ENCODE measurements around the gene DISC1. TPM values are rescaled to one million over a fixed set of nuclear protein-coding genes. Genes with fewer than 3 reads are reported as not detected.

Gene DISC1
- total and polyA plus RNA-seq, 2 experiments from 2014 or later, result 2.1 to 6.5 TPM

DNA sequence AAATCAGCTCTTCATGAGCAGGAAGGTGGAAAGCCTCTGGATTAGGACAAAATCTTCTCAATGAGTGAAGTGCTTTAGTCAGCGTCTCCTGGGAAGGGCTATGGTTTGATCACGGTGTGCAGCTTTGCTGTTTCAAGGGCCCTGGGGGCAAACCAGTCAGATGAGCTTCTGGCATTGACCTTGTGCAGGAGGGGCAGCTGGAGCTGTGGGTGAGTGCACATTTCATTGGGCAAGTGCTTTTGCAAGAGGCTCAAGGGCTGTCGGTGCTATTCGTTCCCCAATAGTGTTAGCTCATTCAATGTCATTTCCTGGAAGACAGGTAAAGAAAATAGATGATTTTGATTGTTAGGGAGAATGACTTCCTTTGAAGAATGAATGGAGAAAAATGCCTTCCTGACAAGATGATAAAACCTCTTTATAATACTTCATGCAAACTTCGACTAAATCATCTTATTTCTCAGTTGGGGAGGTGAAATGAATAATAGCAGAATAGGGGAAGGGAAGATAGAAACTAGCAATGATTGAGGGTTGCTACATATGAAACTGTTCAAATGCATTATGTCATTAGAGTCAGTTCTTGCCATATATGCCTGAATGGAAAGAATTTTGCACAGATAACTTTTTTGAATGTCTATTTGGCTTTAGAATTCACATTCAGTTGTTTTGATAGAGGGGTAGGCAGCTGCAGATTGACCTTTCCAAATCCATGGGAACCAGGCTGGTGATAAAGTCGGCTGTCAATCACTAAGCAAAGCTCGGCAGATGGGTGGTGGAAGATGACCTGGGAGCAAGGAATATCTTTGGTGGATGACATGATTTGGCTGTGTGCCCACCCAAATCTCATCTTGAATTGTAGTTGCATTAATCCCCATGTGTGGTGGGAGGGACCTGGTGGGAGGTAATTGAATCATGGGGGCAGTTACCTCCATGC is 12.9 kb upstream of the DISC1 start:
- H3K79me2 ChIP-seq (replicated peaks; ENCODE audit: insufficient read depth), result no peaks in the 10 kb centered on the region

DNA sequence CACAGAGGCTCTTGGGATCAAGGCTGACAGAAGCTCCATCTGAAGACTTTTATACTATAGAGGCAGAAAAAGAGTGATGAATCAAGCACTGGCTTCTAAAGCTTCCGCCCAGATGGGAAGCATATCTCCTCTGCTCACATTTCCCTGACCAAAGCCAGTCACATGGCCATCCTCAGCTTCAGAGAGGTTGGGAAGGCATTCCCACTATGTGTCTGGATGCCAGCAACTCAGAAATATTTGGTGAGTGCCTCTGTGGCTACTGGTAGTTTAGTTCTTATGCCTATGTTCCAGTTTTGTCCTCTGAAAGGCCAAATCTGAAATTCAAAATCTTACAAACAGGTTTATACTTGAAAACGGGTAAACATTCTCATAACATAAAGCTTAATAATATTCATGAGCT is 9.9 kb upstream of the DISC1 start:
- no peaks in the 10 kb centered on the region for H3K4me1 ChIP-seq (ENCODE audit: insufficient read depth)
- no peak for ATAC-seq
- H4K20me1 ChIP-seq (replicated peaks; ENCODE audit: insufficient read depth), result no peaks in the 10 kb centered on the region
- Mint-ChIP-seq H3K9me3 (no peaks in the 10 kb centered on the region), H3K36me3 (ENCODE audit: low read depth) (no peaks in the 10 kb centered on the region), H3K4me3 (no peak overlapping the region), H3K4me1 (no peaks in the 10 kb centered on the region; the same call in 2 of the 3 replicates), H3K27ac (no peak overlapping the region), H3K27me3 (ENCODE audit: insufficient read depth, low read depth, poor library complexity) (no peaks in the 10 kb centered on the region)
- no peaks in the 10 kb centered on the region for H3K36me3 ChIP-seq (ENCODE audit: insufficient read depth)
- no peak overlapping the region for H2AFZ ChIP-seq
- H3K4me2 ChIP-seq, result no peak overlapping the region
- H3K4me3 ChIP-seq, result no peak overlapping the region
- 0 out of 2 replicates have a peak, but pooled peaks cover 7% of the 10 kb centered on the region for H3K9me2 ChIP-seq (ENCODE audit: insufficient read depth)
- H3F3A ChIP-seq (replicated peaks; ENCODE audit: low read depth), result no peaks in the 10 kb centered on the region
- no peak for DNase-seq (ENCODE audit: low spot score)
- H3K27ac ChIP-seq (ENCODE audit: low read depth), result no peak overlapping the region
- H3K79me2 ChIP-seq (replicated peaks; ENCODE audit: insufficient read depth), result no peaks in the 10 kb centered on the region
- H3K27me3 ChIP-seq (ENCODE audit: insufficient read depth), result 0 out of 2 replicates have a peak, but pooled peaks cover 3% of the 10 kb centered on the region
- TF ChIP-seq, protein P1, sequence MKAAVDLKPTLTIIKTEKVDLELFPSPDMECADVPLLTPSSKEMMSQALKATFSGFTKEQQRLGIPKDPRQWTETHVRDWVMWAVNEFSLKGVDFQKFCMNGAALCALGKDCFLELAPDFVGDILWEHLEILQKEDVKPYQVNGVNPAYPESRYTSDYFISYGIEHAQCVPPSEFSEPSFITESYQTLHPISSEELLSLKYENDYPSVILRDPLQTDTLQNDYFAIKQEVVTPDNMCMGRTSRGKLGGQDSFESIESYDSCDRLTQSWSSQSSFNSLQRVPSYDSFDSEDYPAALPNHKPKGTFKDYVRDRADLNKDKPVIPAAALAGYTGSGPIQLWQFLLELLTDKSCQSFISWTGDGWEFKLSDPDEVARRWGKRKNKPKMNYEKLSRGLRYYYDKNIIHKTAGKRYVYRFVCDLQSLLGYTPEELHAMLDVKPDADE (IDR thresholded peaks at IDR 0.05), result no peak
- no peak for TF ChIP-seq EZH2 (IDR thresholded peaks at IDR 0.05; ENCODE audit: low read depth, unreplicated experiment)
- TF ChIP-seq, protein P2, sequence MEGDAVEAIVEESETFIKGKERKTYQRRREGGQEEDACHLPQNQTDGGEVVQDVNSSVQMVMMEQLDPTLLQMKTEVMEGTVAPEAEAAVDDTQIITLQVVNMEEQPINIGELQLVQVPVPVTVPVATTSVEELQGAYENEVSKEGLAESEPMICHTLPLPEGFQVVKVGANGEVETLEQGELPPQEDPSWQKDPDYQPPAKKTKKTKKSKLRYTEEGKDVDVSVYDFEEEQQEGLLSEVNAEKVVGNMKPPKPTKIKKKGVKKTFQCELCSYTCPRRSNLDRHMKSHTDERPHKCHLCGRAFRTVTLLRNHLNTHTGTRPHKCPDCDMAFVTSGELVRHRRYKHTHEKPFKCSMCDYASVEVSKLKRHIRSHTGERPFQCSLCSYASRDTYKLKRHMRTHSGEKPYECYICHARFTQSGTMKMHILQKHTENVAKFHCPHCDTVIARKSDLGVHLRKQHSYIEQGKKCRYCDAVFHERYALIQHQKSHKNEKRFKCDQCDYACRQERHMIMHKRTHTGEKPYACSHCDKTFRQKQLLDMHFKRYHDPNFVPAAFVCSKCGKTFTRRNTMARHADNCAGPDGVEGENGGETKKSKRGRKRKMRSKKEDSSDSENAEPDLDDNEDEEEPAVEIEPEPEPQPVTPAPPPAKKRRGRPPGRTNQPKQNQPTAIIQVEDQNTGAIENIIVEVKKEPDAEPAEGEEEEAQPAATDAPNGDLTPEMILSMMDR (conservative IDR thresholded peaks at IDR 0.05; ENCODE audit: low read depth in 2 of 2), result no peak
- TF ChIP-seq, protein P3, sequence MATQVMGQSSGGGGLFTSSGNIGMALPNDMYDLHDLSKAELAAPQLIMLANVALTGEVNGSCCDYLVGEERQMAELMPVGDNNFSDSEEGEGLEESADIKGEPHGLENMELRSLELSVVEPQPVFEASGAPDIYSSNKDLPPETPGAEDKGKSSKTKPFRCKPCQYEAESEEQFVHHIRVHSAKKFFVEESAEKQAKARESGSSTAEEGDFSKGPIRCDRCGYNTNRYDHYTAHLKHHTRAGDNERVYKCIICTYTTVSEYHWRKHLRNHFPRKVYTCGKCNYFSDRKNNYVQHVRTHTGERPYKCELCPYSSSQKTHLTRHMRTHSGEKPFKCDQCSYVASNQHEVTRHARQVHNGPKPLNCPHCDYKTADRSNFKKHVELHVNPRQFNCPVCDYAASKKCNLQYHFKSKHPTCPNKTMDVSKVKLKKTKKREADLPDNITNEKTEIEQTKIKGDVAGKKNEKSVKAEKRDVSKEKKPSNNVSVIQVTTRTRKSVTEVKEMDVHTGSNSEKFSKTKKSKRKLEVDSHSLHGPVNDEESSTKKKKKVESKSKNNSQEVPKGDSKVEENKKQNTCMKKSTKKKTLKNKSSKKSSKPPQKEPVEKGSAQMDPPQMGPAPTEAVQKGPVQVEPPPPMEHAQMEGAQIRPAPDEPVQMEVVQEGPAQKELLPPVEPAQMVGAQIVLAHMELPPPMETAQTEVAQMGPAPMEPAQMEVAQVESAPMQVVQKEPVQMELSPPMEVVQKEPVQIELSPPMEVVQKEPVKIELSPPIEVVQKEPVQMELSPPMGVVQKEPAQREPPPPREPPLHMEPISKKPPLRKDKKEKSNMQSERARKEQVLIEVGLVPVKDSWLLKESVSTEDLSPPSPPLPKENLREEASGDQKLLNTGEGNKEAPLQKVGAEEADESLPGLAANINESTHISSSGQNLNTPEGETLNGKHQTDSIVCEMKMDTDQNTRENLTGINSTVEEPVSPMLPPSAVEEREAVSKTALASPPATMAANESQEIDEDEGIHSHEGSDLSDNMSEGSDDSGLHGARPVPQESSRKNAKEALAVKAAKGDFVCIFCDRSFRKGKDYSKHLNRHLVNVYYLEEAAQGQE (IDR thresholded peaks at IDR 0.05; ENCODE audit: unreplicated experiment), result no peak
- no peak for TF ChIP-seq STAT1 (IDR thresholded peaks at IDR 0.05; ENCODE audit: unreplicated experiment)
- TF ChIP-seq EZH2phosphoT487 (IDR thresholded peaks at IDR 0.05; ENCODE audit: unreplicated experiment), result no peak

More for the DNA sequence above, 12.9 kb upstream of the DISC1 start:
- H3K36me3 Mint-ChIP-seq (ENCODE audit: low read depth), result no peaks in the 10 kb centered on the region
- Histone ChIP-seq H2AFZ (no peak overlapping the region), H4K20me1 (replicated peaks; ENCODE audit: insufficient read depth) (no peaks in the 10 kb centered on the region), H3K4me1 (ENCODE audit: insufficient read depth) (no peaks in the 10 kb centered on the region), H3K4me3 (no peak overlapping the region), H3F3A (replicated peaks; ENCODE audit: low read depth) (no peaks in the 10 kb centered on the region), H3K9me2 (ENCODE audit: insufficient read depth) (0 out of 2 replicates have a peak, but pooled peaks cover 7% of the 10 kb centered on the region), H3K27ac (ENCODE audit: low read depth) (no peak overlapping the region), H3K36me3 (ENCODE audit: insufficient read depth) (no peaks in the 10 kb centered on the region), H3K4me2 (no peak overlapping the region), H3K27me3 (ENCODE audit: insufficient read depth) (no peaks in the 10 kb centered on the region)
- no peaks in the 10 kb centered on the region; the same call in 2 of the 3 replicates for H3K4me1 Mint-ChIP-seq
- no peak for DNase-seq (ENCODE audit: low spot score)
- H3K4me3 Mint-ChIP-seq, result no peak overlapping the region
- H3K27ac Mint-ChIP-seq, result no peak overlapping the region
- no peak for ATAC-seq
- no peaks in the 10 kb centered on the region for H3K27me3 Mint-ChIP-seq (ENCODE audit: insufficient read depth, low read depth, poor library complexity)
- no peaks in the 10 kb centered on the region for H3K9me3 Mint-ChIP-seq
- TF ChIP-seq, protein P3 (IDR thresholded peaks at IDR 0.05; ENCODE audit: unreplicated experiment), result no peak
